SK-N-SH (cell line): ENCODE measurements around the gene CAMK4. TPM values are rescaled to one million over a fixed set of nuclear protein-coding genes. Genes with fewer than 3 reads are reported as not detected.
"Not testable (repeated sequence)": the region's sequence is repeated elsewhere in the genome, so short reads cannot be mapped to it uniquely, and the experiment has no call there.

ENCODE experiments used
- CTCF ChIA-PET: fragments of 300-600, 350-600 bp; formaldehyde crosslinking; extraction: SDS; loops from one replicate; lab custom pipeline; 2021; lab: Yijun Ruan, JAX
- POLR2A ChIA-PET: fragments of 350-600 bp; sonication (Branson Sonifier 250); formaldehyde crosslinking; extraction: SDS; loops from one replicate; lab custom pipeline; 2020; ENCODE audit warnings: antibody characterized with exemption, inconsistent platforms; lab: Yijun Ruan, JAX
- DNase-seq: peaks from one replicate; pipeline ENCODE4 v3.0.0; 2012
- H2AFZ ChIP-seq: fragments of 200-600 bp; sonication (generic); 2 replicates; pipeline ENCODE4 v1.8.1; 2016; ENCODE audit warnings: antibody characterized with exemption, mild to moderate bottlenecking, low read depth
- H3F3A ChIP-seq: fragments of 200-600 bp; sonication (generic); replicated peaks from 2 replicates; pipeline ENCODE3; 2016; ENCODE audit warnings: antibody characterized with exemption, mild to moderate bottlenecking; ENCODE audit not compliant: insufficient read depth
- H3K27ac ChIP-seq, 2 experiments: fragments of 200-500 bp in 1 of 2; fragments of 200-600 bp in 1 of 2; sonication (Bioruptor generic) in 1 of 2; sonication (generic), shearing (Covaris generic) in 1 of 2; 2 replicates each; pipeline versions ENCODE4 v1.5.1 to v1.6.1; 2014 to 2016; ENCODE audit warnings: low read depth in 2 of 2, inconsistent platforms in 1 of 2, low read length in 1 of 2, mild to moderate bottlenecking in 1 of 2, mixed read lengths in 1 of 2
- H3K27me3 ChIP-seq: fragments of 200-600 bp; sonication (generic), shearing (Covaris generic); 2 replicates; pipeline ENCODE4 v1.6.1; 2016; ENCODE audit warnings: mixed run types; ENCODE audit not compliant: insufficient read depth
- H3K36me3 ChIP-seq, 2 experiments: fragments of 200-500 bp in 1 of 2; fragments of 200-600 bp in 1 of 2; sonication (Bioruptor generic) in 1 of 2; sonication (generic) in 1 of 2; replicated peaks in 1 of 2; 2 replicates each; pipeline versions ENCODE3 to v1.5.1; 2014 to 2016; ENCODE audit warnings: low read length in 1 of 2, mild to moderate bottlenecking in 1 of 2; ENCODE audit not compliant: insufficient read depth in 2 of 2, control insufficient read depth in 1 of 2
- H3K4me1 ChIP-seq, 2 experiments: fragments of 200-500 bp in 1 of 2; fragments of 200-600 bp in 1 of 2; sonication (Bioruptor generic) in 1 of 2; sonication (generic), shearing (Covaris generic) in 1 of 2; 2 replicates each; pipeline versions ENCODE4 v1.5.1 to v1.6.1; 2014 to 2016; ENCODE audit warnings: low read depth in 1 of 2, low read length in 1 of 2, mixed run types in 1 of 2; ENCODE audit not compliant: insufficient read depth in 2 of 2, control insufficient read depth in 1 of 2
- H3K4me2 ChIP-seq: fragments of 200-600 bp; sonication (generic), shearing (Covaris generic); 2 replicates; pipeline ENCODE4 v1.6.1; 2017; ENCODE audit warnings: mixed run types
- H3K4me3 ChIP-seq, 2 experiments: fragments of 200-500 bp in 1 of 2; fragments of 200-600 bp in 1 of 2; sonication (Bioruptor generic) in 1 of 2; sonication (generic), shearing (Covaris generic) in 1 of 2; 2 replicates each; pipeline versions ENCODE4 v1.5.1 to v1.8.1; 2014 to 2016; ENCODE audit warnings: low read depth in 2 of 2, inconsistent platforms in 1 of 2, low read length in 1 of 2, mild to moderate bottlenecking in 1 of 2, mixed read lengths in 1 of 2, moderate library complexity in 1 of 2
- H3K79me2 ChIP-seq: fragments of 200-600 bp; sonication (generic); 2 replicates; pipeline ENCODE4 v1.8.1; 2017; ENCODE audit warnings: mild to moderate bottlenecking; ENCODE audit not compliant: insufficient read depth
- H3K9ac ChIP-seq: fragments of 200-600 bp; sonication (generic); 2 replicates; pipeline ENCODE4 v1.6.1; 2017; ENCODE audit warnings: mixed run types
- H3K9me2 ChIP-seq: fragments of 200-600 bp; sonication (generic); 2 replicates; pipeline ENCODE4 v1.6.1; 2017; ENCODE audit warnings: mixed run types
- H3K9me3 ChIP-seq: fragments of 200-600 bp; sonication (generic); 2 replicates; pipeline ENCODE4 v1.6.1; 2017; ENCODE audit warnings: mixed run types, mild to moderate bottlenecking, moderate library complexity
- H4K20me1 ChIP-seq: fragments of 200-600 bp; sonication (generic); 2 replicates; pipeline ENCODE4 v1.6.1; 2017; ENCODE audit warnings: mild to moderate bottlenecking, mixed run types; ENCODE audit not compliant: insufficient read depth
- CTCF ChIP-seq: fragments of 200-600 bp; sonication (generic); IDR thresholded peaks from 2 replicates; pipeline ENCODE4 v1.6.1; 2017; ENCODE audit warnings: antibody characterized with exemption, mild to moderate bottlenecking, moderate library complexity
- RXRA ChIP-seq: IDR thresholded peaks from 2 replicates; pipeline ENCODE4 v1.4.0; 2012; ENCODE audit warnings: low read depth, mild to moderate bottlenecking, borderline replicate concordance
- TEAD4 ChIP-seq: IDR thresholded peaks from 2 replicates; pipeline ENCODE4 v1.4.0; 2012; ENCODE audit warnings: mild to moderate bottlenecking, borderline replicate concordance; ENCODE audit not compliant: insufficient read depth
- WGBS: methylation state at CpG from one replicate; pipeline ENCODE4 v1.1.6; 2017; ENCODE audit warnings: low lambda C conversion rate; 5-methylcytosine and 5-hydroxymethylcytosine counted together
- polyA plus RNA-seq, 3 experiments: library from polyadenylated mRNA; depleted of rRNA; stranded (reverse); fragments of >200 nt; gene quantifications; 2 replicates each; pipeline ENCODE4 v1.2.3, GENCODE V29; 2012
- TF ChIP-seq, protein P1 (sequence below): IDR thresholded peaks from 2 replicates; pipeline ENCODE4 v1.4.0; 2012; ENCODE audit warnings: low read depth, borderline replicate concordance

Gene CAMK4
- polyA plus RNA-seq, 1 of the 3 experiments (the other 2 are of a cell fraction): 4.1 TPM

DNA sequence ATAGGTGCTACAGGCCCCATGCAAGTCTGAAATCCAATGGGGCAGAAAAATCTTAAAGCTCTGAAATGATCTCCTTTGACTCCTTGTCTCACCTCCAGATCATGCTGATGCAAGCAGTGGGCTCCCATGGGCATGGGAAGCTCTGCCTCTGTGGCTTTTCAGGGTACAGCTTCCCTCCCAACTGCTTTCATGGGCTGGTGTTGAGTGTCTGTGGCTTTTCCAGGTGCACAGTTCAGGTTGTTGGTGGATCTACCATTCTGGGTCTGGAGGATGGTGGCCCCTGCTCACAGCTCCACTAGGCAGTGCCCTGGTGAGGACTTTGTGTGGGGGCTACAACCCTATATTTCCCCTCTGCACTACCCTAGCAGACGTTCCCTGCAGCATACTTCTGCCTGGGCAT is 184.6 kb downstream of the CAMK4 start:
- CTCF ChIA-PET: no interaction called here
- WGBS: no CpG with 5 or more reads among the region's 1 CpG

DNA sequence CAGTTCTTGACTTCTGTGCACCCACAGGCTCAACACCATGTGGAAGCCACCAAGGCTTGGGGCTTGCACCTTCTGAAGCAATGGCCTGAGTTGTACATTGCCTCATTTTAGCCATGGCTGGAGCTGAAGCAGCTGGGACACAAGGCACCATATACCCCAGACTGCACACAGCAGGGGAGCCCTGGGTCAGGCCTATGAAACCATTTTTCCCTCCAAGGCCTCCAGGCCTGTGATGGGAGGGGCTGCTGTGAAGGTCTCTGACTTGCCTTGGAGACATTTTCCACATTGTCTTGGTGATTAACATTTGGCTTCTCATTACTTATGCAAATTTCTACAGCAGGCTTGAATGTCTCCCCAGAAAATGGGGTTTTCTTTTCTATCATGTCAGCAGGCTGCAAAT is 185.1 kb downstream of the CAMK4 start:
- DNase-seq, POLR2A ChIA-PET, H3K27me3 ChIP-seq, H3K9me3 ChIP-seq, H3K79me2 ChIP-seq, H3F3A ChIP-seq, H3K4me3 ChIP-seq, H4K20me1 ChIP-seq, H2AFZ ChIP-seq, H3K27ac ChIP-seq, H3K36me3 ChIP-seq, H3K9ac ChIP-seq, CTCF ChIA-PET, H3K9me2 ChIP-seq, H3K4me1 ChIP-seq, H3K4me2 ChIP-seq: not testable (repeated sequence)

More for the DNA sequence above, 184.6 kb downstream of the CAMK4 start:
- Histone ChIP-seq H3K36me3 (no peaks in the 10 kb centered on the region), H3K27ac (no peak overlapping the region), H4K20me1 (no peaks in the 10 kb centered on the region), H3K4me3 (no peak overlapping the region), H3K9me2 (no peaks in the 10 kb centered on the region), H3K4me1 (peaks cover 0 to 6% of the 10 kb centered on the region in 2 experiments; a peak in 3 of 4 replicates), H3K9me3 (no peaks in the 10 kb centered on the region), H3K27me3 (no peaks in the 10 kb centered on the region), H2AFZ (no peak overlapping the region), H3K4me2 (no peak overlapping the region), H3K9ac (no peak overlapping the region), H3K79me2 (no peaks in the 10 kb centered on the region), H3F3A (no peaks in the 10 kb centered on the region)
- POLR2A ChIA-PET: no interaction called here
- DNase-seq: no peak
- TF ChIP-seq, protein P1, sequence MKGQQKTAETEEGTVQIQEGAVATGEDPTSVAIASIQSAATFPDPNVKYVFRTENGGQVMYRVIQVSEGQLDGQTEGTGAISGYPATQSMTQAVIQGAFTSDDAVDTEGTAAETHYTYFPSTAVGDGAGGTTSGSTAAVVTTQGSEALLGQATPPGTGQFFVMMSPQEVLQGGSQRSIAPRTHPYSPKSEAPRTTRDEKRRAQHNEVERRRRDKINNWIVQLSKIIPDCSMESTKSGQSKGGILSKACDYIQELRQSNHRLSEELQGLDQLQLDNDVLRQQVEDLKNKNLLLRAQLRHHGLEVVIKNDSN: no peak
- TF ChIP-seq TEAD4: no peak
- no peak for TF ChIP-seq RXRA
- no peak for TF ChIP-seq CTCF

- H4K20me1 ChIP-seq, H3K9ac ChIP-seq, H3K27ac ChIP-seq, POLR2A ChIA-PET, CTCF ChIA-PET, H3K27me3 ChIP-seq, H3K9me3 ChIP-seq, H3K4me3 ChIP-seq, H2AFZ ChIP-seq, H3K4me1 ChIP-seq, H3K9me2 ChIP-seq, DNase-seq, H3K36me3 ChIP-seq, H3F3A ChIP-seq, H3K4me2 ChIP-seq, H3K79me2 ChIP-seq: not testable (repeated sequence)
- 81% methylated on average over 3 of the region's 3 CpGs for WGBS
Measured at GRCh38 chr5:111410067-111410466, 185.9 kb downstream of the CAMK4 start.
